Measurements from ENCODE around the gene CYB5B. TPM values are rescaled to one million over a fixed set of nuclear protein-coding genes. Genes with fewer than 3 reads are reported as not detected.

CYB5B gene
- total RNA-seq, 1 donor from 2014 or later, result 39.2 TPM

DNA sequence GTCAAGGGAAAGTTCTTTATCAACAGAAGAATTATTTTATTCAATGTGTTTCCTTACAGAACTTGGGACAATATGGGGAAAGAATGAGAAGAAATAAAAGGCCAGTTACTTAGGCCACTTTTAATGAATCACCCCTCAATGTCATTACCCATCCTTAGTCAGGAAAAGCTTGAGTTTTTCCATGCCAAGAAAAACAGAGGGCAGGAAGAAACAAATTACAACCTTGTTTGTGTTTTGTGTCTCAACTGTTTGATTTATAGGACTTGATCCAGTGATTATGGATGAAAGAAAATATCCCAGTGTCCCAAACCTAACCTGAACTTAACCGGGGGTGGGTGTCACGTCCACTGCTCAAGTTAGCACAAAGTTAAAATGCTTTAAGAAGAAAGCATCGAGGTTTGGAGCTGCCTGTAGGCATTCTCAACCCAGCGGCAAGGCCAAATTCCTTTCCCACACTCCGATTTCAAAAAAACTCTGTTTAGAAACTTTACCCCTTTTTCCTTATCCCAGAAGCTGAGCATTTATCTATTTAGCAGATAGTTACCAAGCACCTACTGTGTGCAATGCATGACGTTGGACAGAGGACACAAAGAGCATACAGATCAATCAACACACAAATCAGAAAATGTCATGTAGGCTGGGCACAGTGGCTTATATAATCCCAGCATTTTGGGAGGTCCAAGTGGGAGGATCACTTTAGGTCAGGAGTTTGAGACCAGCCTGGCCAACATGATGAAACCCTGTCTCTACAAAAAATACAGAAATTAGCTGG is 14.0 kb upstream of the CYB5B start:
- H3K36me3 ChIP-seq (ENCODE audit: control insufficient read depth, insufficient read depth, low read length), result no peaks in the 10 kb centered on the region
- no peak overlapping the region for H3K4me3 ChIP-seq (ENCODE audit: low read depth, low read length)
- no peaks in the 10 kb centered on the region for H3K27me3 ChIP-seq (ENCODE audit: control insufficient read depth, insufficient read depth, low read length)
- TF ChIP-seq, protein P1, sequence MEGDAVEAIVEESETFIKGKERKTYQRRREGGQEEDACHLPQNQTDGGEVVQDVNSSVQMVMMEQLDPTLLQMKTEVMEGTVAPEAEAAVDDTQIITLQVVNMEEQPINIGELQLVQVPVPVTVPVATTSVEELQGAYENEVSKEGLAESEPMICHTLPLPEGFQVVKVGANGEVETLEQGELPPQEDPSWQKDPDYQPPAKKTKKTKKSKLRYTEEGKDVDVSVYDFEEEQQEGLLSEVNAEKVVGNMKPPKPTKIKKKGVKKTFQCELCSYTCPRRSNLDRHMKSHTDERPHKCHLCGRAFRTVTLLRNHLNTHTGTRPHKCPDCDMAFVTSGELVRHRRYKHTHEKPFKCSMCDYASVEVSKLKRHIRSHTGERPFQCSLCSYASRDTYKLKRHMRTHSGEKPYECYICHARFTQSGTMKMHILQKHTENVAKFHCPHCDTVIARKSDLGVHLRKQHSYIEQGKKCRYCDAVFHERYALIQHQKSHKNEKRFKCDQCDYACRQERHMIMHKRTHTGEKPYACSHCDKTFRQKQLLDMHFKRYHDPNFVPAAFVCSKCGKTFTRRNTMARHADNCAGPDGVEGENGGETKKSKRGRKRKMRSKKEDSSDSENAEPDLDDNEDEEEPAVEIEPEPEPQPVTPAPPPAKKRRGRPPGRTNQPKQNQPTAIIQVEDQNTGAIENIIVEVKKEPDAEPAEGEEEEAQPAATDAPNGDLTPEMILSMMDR (IDR thresholded peaks at IDR 0.05; ENCODE audit: insufficient read depth, low read length, severe bottlenecking), result no peak
- FAIRE-seq (no peak), DNase-seq (ENCODE audit: low read depth) (peak; percentile 85)

DNA sequence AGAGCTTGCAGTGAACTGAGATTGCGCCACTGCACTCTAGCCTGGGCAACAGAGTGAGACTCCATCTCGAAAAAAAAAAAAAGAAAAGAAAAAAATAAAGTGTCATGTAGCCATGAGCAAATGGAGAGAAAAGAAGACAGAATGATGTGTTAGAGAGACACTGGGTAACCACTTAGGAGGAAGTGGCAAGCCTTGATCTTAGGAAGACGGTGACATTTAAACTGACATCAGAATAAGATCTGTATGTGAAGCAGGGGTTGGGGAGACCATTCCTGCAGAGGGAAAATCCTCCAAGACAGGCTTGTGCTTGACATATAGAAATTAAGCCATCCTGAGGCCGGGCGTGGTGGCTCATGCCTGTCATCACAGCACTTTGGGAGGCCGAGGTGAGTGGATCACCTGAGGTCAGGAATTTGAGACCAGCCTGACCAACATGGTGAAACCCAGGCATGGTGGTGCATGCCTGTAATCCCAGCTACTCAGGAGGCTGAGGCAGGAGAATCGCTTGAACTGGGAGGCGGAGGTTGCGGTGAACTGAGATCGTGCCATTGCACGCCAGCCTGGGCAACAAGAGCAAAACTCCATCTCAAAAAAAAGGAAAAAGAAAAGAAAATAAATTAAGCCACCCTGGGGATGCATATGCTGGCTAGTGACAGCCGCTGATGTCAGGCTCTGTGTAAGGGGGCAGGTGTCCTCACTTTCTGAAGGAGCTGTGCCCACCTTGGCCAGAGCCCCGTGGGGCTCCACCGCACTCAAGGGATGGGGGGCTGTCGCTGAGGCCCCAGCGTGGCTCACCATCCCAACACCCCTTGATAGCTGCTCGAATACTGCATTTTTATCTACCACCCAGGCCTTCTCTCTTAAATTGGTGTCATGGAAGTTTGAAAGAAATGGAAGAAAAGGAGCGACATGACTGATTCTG is 13.1 kb upstream of the CYB5B start:
- TF ChIP-seq, protein P1 (IDR thresholded peaks at IDR 0.05; ENCODE audit: insufficient read depth, low read length, severe bottlenecking), result no peak
- Histone ChIP-seq H3K4me3 (ENCODE audit: low read depth, low read length) (no peak overlapping the region), H3K36me3 (ENCODE audit: control insufficient read depth, insufficient read depth, low read length) (no peaks in the 10 kb centered on the region), H3K27me3 (ENCODE audit: control insufficient read depth, insufficient read depth, low read length) (no peaks in the 10 kb centered on the region)
- FAIRE-seq (no peak), DNase-seq (ENCODE audit: low read depth) (no peak)

DNA sequence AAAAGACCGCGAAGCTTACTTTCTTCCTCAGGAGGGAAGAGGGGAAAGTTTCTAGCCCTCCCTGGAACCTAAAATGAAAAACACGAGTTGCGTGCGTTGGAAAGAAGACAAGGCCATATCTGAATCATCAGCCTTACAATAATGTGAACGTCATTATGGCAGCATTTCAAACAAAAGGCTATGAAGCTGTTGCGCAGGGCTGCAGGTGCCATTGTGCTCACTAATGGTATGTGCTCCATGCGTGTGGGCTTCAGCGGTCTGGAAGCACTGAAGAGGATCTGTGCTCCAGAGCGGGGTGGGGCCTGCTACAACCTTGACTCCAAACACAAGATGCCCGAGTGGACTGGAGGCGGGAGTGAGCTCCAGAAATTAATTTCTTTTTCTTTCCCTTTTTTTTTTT is 12.1 kb upstream of the CYB5B start:
- no peak overlapping the region for H3K4me3 ChIP-seq (ENCODE audit: low read depth, low read length)
- no peaks in the 10 kb centered on the region for H3K27me3 ChIP-seq (ENCODE audit: control insufficient read depth, insufficient read depth, low read length)
- no peak for FAIRE-seq
- TF ChIP-seq, protein P1 (IDR thresholded peaks at IDR 0.05; ENCODE audit: insufficient read depth, low read length, severe bottlenecking), result no peak
- DNase-seq (ENCODE audit: low read depth), result no peak
- no peaks in the 10 kb centered on the region for H3K36me3 ChIP-seq (ENCODE audit: control insufficient read depth, insufficient read depth, low read length)

DNA sequence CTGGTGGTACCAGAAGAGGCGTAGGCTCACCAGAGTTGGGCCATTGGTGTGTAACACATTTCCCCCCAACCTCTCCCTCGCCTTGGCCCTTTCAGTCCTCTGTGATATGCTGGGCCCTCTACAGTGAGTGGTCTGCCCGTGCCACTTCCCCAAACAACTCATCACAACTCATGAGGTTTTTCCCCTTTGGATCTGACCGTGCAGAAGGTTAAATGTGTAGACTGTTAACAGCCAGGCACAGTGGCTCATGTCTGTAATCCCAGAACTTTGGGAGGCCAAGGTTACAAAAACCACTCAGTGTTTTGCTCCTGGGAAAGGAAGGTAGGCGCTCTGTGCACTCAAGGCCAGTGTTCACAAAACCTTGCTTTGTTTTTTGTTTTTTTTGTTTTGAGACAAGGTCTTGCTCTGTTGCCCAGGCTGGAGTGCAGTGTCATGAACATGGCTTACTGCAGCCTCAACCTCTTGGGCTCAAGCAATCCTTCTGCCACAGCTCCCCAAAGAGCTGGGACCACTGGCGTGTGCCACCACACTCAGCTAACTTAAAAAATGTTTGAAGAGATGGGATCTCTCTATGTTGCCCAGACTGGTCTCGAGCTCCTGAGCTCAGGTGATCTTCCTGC is 11.3 kb upstream of the CYB5B start:
- FAIRE-seq, result no peak
- Histone ChIP-seq H3K27me3 (ENCODE audit: control insufficient read depth, insufficient read depth, low read length) (no peaks in the 10 kb centered on the region), H3K4me3 (ENCODE audit: low read depth, low read length) (no peak overlapping the region), H3K36me3 (ENCODE audit: control insufficient read depth, insufficient read depth, low read length) (no peaks in the 10 kb centered on the region)
- DNase-seq (ENCODE audit: low read depth), result no peak
- TF ChIP-seq, protein P1 (IDR thresholded peaks at IDR 0.05; ENCODE audit: insufficient read depth, low read length, severe bottlenecking), result no peak

DNA sequence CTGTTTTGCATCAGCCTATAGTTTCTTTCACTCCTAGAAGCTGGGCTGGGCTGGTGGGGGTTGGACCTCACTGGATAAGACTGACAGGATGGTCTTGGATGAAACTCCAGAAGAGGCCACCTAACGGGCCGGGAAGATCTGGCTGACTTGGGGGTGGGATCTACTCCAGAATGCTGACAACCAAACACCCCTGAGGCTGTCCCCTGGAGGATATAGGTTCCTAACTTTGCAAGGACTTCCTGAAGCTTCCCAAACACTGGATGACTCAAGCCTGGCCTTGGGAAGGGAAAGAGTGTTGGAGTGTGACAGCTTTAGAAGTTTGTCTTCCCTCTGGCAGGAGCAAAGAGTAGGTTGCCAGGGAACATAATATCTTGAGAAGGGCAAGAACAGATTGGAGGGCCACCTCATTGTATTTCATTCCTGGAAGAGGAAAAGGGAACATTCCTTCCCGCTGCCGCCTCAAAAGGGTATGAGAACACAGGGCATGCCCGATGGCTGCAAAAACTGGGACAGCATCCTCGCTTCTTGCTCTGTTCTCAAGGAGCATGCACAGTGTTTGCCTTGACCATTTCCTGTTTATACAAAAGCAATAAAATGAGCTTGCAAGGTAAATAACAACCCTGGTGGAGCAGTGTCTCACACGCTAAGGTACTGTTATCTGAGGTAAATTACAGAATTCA is 6.8 kb upstream of the CYB5B start:
- DNase-seq (ENCODE audit: low read depth) (peak; percentile 37), FAIRE-seq (no peak)
- Histone ChIP-seq H3K4me3 (ENCODE audit: low read depth, low read length) (no peak overlapping the region), H3K27me3 (ENCODE audit: control insufficient read depth, insufficient read depth, low read length) (no peaks in the 10 kb centered on the region), H3K36me3 (ENCODE audit: control insufficient read depth, insufficient read depth, low read length) (no peaks in the 10 kb centered on the region)
- TF ChIP-seq, protein P1 (IDR thresholded peaks at IDR 0.05; ENCODE audit: insufficient read depth, low read length, severe bottlenecking), result no peak

Measured in bronchial epithelial cell (primary cell).